Spleen (tissue), 7 donors: ENCODE measurements around the gene RBBP8.

Experiments
- POLR2A ChIP-seq, 3 donors: fragments of 450-650 bp; IDR thresholded peaks; one replicate each; pipeline ENCODE4 v1.5.1; 2017; ENCODE audit warnings: antibody characterized with exemption in 3 of 3, mild to moderate bottlenecking in 1 of 3
- TF ChIP-seq, protein P1 (sequence below), 11 experiments: fragments of 200-600 bp in 7 of 11; fragments of 450-650 bp in 4 of 11; sonication (generic) in 4 of 11; IDR thresholded peaks in 8 of 11; conservative IDR thresholded peaks in 3 of 11; 1 replicate in 7 of 11; 2 replicates in 4 of 11; pipeline versions ENCODE4 v1.4.0 to v1.8.0; 2016 to 2021; ENCODE audit warnings: antibody characterized with exemption in 11 of 11, inconsistent platforms in 4 of 11, mild to moderate bottlenecking in 1 of 11
- donor health status: DM: no; HTN: no; CAD: no; lungs with moderate emphysema.
- donor health status: DM: no; HTN: no; CAD: no.
- donor health status: DM: no; HTN: no; CAD: no.

DNA sequence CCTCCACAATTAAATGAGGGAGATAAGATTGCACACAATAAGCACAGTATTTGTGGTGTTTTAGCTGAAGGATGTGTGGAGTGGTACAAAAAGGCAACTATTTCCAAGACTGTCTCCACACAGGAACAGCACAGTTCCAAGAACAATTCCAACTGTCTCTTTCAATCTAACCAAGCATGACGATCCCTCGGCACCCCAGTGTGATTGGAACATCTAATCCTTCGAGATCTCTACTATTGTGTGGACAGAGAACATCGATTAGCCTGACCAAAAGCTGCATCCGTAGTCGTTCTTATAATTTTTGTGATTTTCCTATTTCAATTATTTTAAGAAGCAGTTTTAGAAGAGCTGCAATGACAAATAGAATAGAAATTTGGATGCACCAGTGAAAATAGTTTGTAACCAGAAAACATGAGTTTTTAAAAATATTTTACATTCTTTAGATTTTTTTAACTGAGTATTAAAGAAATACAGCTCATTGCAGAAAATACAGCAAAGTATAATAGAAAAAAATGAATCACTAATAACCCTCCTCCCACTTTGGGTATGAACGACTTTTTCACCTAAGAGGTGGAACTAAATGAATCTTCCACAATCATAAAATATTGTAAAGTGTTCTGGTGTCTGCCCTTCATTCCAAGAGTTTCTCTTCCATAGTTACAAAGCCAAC lies 125.8 kb downstream of the RBBP8 start:
- no peak for TF ChIP-seq POLR2A (IDR thresholded peaks at IDR 0.05)
- TF ChIP-seq, protein P1, sequence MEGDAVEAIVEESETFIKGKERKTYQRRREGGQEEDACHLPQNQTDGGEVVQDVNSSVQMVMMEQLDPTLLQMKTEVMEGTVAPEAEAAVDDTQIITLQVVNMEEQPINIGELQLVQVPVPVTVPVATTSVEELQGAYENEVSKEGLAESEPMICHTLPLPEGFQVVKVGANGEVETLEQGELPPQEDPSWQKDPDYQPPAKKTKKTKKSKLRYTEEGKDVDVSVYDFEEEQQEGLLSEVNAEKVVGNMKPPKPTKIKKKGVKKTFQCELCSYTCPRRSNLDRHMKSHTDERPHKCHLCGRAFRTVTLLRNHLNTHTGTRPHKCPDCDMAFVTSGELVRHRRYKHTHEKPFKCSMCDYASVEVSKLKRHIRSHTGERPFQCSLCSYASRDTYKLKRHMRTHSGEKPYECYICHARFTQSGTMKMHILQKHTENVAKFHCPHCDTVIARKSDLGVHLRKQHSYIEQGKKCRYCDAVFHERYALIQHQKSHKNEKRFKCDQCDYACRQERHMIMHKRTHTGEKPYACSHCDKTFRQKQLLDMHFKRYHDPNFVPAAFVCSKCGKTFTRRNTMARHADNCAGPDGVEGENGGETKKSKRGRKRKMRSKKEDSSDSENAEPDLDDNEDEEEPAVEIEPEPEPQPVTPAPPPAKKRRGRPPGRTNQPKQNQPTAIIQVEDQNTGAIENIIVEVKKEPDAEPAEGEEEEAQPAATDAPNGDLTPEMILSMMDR (IDR thresholded peaks at IDR 0.05 in 8 of 11, conservative IDR thresholded peaks at IDR 0.05 in 3 of 11) = no peak
